Stimulated activated CD8-positive, alpha-beta memory T cell treated with anti-CD3 and anti-CD28 coated beads, Interleukin-4, amount 100 ng/mL, for 1 hour (primary cell): ENCODE measurements around the gene ENDOV.

Experiments
- DNase-seq, 2 donors: peaks; one replicate each; pipeline ENCODE4 v3.0.0-alpha.2; 2020; ENCODE audit warnings: low read depth in 2 of 2, low spot score in 1 of 2

Gene ENDOV

GRCh38 chr17:80415626-80416137 is 715 bp downstream of the ENDOV start:
- no peak for DNase-seq

- DNase-seq: no peak
Measured at GRCh38 chr17:80416260-80416939, 1.4 kb downstream of the ENDOV start.

GRCh38 chr17:80416940-80417293 is 1.9 kb downstream of the ENDOV start:
- no peak for DNase-seq

- no peak for DNase-seq
Measured at GRCh38 chr17:80418589-80418988, 3.6 kb downstream of the ENDOV start.

GRCh38 chr17:80419255-80419654 is 4.3 kb downstream of the ENDOV start:
- no peak for DNase-seq

- DNase-seq: no peak
Measured at GRCh38 chr17:80421381-80422090, 6.6 kb downstream of the ENDOV start.

- no peak for DNase-seq
Measured at GRCh38 chr17:80422276-80422675, 7.3 kb downstream of the ENDOV start.

GRCh38 chr17:80422981-80423380 is 8.0 kb downstream of the ENDOV start:
- DNase-seq: no peak

- DNase-seq: no peak
Measured at GRCh38 chr17:80423536-80424225, 8.7 kb downstream of the ENDOV start.

GRCh38 chr17:80424261-80424660 is 9.3 kb downstream of the ENDOV start:
- DNase-seq: no peak

GRCh38 chr17:80424878-80425765 is 10.2 kb downstream of the ENDOV start:
- DNase-seq: no peak

- DNase-seq: no peak
Measured at GRCh38 chr17:80425835-80426426, 11.0 kb downstream of the ENDOV start.

GRCh38 chr17:80426671-80427326 is 11.8 kb downstream of the ENDOV start:
- DNase-seq: peak; percentile 62 to 76

- DNase-seq: no peak
Measured at GRCh38 chr17:80427366-80428282, 12.7 kb downstream of the ENDOV start.

GRCh38 chr17:80428363-80428762 is 13.4 kb downstream of the ENDOV start:
- DNase-seq: no peak

- no peak for DNase-seq
Measured at GRCh38 chr17:80428796-80429195, 13.8 kb downstream of the ENDOV start.

- no peak for DNase-seq
Measured at GRCh38 chr17:80429356-80430275, 14.6 kb downstream of the ENDOV start.
